MM.1S (cell line): ENCODE results near the gene ZNF135.

Experiments
- DNase-seq: peaks from one replicate; pipeline ENCODE4 v3.0.0-alpha.2; 2015
- H2AFZ ChIP-seq: fragments of 300-600 bp; sonication (generic); 2 replicates; pipeline ENCODE4 v1.6.0; 2016; ENCODE audit warnings: antibody characterized with exemption, low read length
- H3F3A ChIP-seq: fragments of 300-600 bp; sonication (generic); 2 replicates; pipeline ENCODE4 v1.6.1; 2016; ENCODE audit warnings: mild to moderate bottlenecking, antibody characterized with exemption, low read length, moderate library complexity, mixed read lengths; ENCODE audit not compliant: insufficient read depth
- H3K27ac ChIP-seq: fragments of 300-600 bp; sonication (generic); 2 replicates; pipeline ENCODE4 v1.5.1; 2016; ENCODE audit warnings: mild to moderate bottlenecking, low read length
- H3K27me3 ChIP-seq: fragments of 300-600 bp; sonication (generic); replicated peaks from 2 replicates; pipeline ENCODE4 v1.6.0; 2016; ENCODE audit warnings: low read length; ENCODE audit not compliant: insufficient read depth
- H3K36me3 ChIP-seq: fragments of 300-600 bp; sonication (generic); replicated peaks from 2 replicates; pipeline ENCODE4 v1.6.1; 2016; ENCODE audit warnings: mild to moderate bottlenecking, low read length, mixed read lengths; ENCODE audit not compliant: insufficient read depth
- H3K4me1 ChIP-seq: fragments of 300-600 bp; sonication (generic); 2 replicates; pipeline ENCODE4 v1.6.1; 2016; ENCODE audit warnings: low read length, mixed read lengths
- H3K4me2 ChIP-seq: fragments of 300-600 bp; sonication (generic); 2 replicates; pipeline ENCODE4 v1.6.0; 2016; ENCODE audit warnings: low read depth, low read length
- H3K4me3 ChIP-seq: fragments of 300-600 bp; sonication (generic); 2 replicates; pipeline ENCODE4 v1.5.1; 2016; ENCODE audit warnings: low read length, mixed read lengths
- H3K79me2 ChIP-seq: fragments of 300-600 bp; sonication (generic); 2 replicates; pipeline ENCODE4 v1.6.1; 2016; ENCODE audit warnings: mixed run types, low read length, mixed read lengths
- H3K9ac ChIP-seq: fragments of 300-600 bp; sonication (generic); 2 replicates; pipeline ENCODE4 v1.6.1; 2016; ENCODE audit warnings: low read length, mixed read lengths
- H3K9me2 ChIP-seq: fragments of 300-600 bp; sonication (generic); replicated peaks from 2 replicates; pipeline ENCODE4 v1.6.1; 2016; ENCODE audit warnings: mild to moderate bottlenecking, low read length, mixed read lengths; ENCODE audit not compliant: insufficient read depth
- H3K9me3 ChIP-seq: fragments of 300-600 bp; sonication (generic); replicated peaks from 2 replicates; pipeline ENCODE4 v1.6.1; 2016; ENCODE audit warnings: mild to moderate bottlenecking, low read length, mixed read lengths; ENCODE audit not compliant: insufficient read depth
- H4K20me1 ChIP-seq: fragments of 300-600 bp; sonication (generic); 2 replicates; pipeline ENCODE4 v1.6.1; 2016; ENCODE audit warnings: mild to moderate bottlenecking, low read length, moderate library complexity, mixed read lengths; ENCODE audit not compliant: insufficient read depth
- CTCF ChIP-seq: fragments of 300-600 bp; sonication (generic); IDR thresholded peaks from 2 replicates; pipeline ENCODE4 v1.5.1; 2016; ENCODE audit warnings: antibody characterized with exemption, low read length, mixed read lengths
- EZH2 ChIP-seq: fragments of 300-600 bp; sonication (generic); optimal IDR thresholded peaks from 2 replicates; pipeline ENCODE3; 2017; ENCODE audit warnings: low read depth, mild to moderate bottlenecking, antibody characterized with exemption, low read length, mixed read lengths
- EZH2phosphoT487 ChIP-seq: fragments of 300-600 bp; sonication (generic); IDR thresholded peaks from 2 replicates; pipeline ENCODE4 v1.6.1; 2018; ENCODE audit warnings: antibody characterized with exemption, low read length

ZNF135 gene

GRCh38 chr19:58059003-58059670, at the start of gene ZNF135:
TSS of gene ZNF135 (plus strand) at chr19:58059282. CDS start at chr19:58060003, 721 bp downstream.
- no peak for DNase-seq
- Histone ChIP-seq H3K9me2 (no peaks in the 10 kb centered on the region), H3K36me3 (no peaks in the 10 kb centered on the region), H3K79me2 (no peaks in the 10 kb centered on the region), H3K27ac (no peak within 1 kb of the TSS), H3K27me3 (no peaks in the 10 kb centered on the region), H3K9me3 (no peaks in the 10 kb centered on the region), H3K9ac (no peak within 1 kb of the TSS), H2AFZ (no peak within 1 kb of the TSS), H3K4me2 (no peak within 1 kb of the TSS), H3F3A (no peaks in the 10 kb centered on the region), H3K4me3 (no peak within 1 kb of the TSS), H3K4me1 (no peaks in the 10 kb centered on the region), H4K20me1 (no peaks in the 10 kb centered on the region)
- TF ChIP-seq CTCF (no peak), EZH2 (no peak), EZH2phosphoT487 (no peak)

GRCh38 chr19:58009301-58009665, 49.8 kb upstream of the ZNF135 start:
- Histone ChIP-seq H3K4me3 (no peak overlapping the region), H3K9me2 (no peaks in the 10 kb centered on the region), H3K9ac (no peak overlapping the region), H4K20me1 (no peaks in the 10 kb centered on the region), H3K36me3 (no peaks in the 10 kb centered on the region), H2AFZ (no peak overlapping the region), H3K79me2 (no peaks in the 10 kb centered on the region), H3K27me3 (no peaks in the 10 kb centered on the region), H3K27ac (no peak overlapping the region), H3K4me2 (no peak overlapping the region), H3K4me1 (no peaks in the 10 kb centered on the region), H3F3A (no peaks in the 10 kb centered on the region), H3K9me3 (no peaks in the 10 kb centered on the region)
- no peak for DNase-seq
- TF ChIP-seq EZH2 = no peak
- TF ChIP-seq CTCF = no peak
- TF ChIP-seq EZH2phosphoT487 = no peak

GRCh38 chr19:58009666-58010301, 49.3 kb upstream of the ZNF135 start:
- Histone ChIP-seq H3K27me3 (no peaks in the 10 kb centered on the region), H4K20me1 (no peaks in the 10 kb centered on the region), H3F3A (no peaks in the 10 kb centered on the region), H3K4me3 (no peak overlapping the region), H3K4me1 (no peaks in the 10 kb centered on the region), H3K27ac (no peak overlapping the region), H3K79me2 (no peaks in the 10 kb centered on the region), H3K36me3 (no peaks in the 10 kb centered on the region), H3K4me2 (no peak overlapping the region), H3K9ac (no peak overlapping the region), H3K9me3 (no peaks in the 10 kb centered on the region), H3K9me2 (no peaks in the 10 kb centered on the region), H2AFZ (no peak overlapping the region)
- TF ChIP-seq EZH2 = no peak
- no peak for TF ChIP-seq EZH2phosphoT487
- TF ChIP-seq CTCF = no peak
- no peak for DNase-seq
